ENCODE measurements around the gene PTGDS.

PTGDS gene

GRCh38 chr9:136961279-136962065 lies 15.8 kb upstream of the PTGDS start:
- Histone ChIP-seq H3K36me3 (ENCODE audit: insufficient read depth, low read length) (no peaks in the 10 kb centered on the region), H3K27ac (ENCODE audit: low read length) (no peak overlapping the region), H3K27me3 (ENCODE audit: insufficient read depth, low read length, poor library complexity) (peaks cover 8% of the 10 kb centered on the region)

GRCh38 chr9:136962163-136962562 lies 15.1 kb upstream of the PTGDS start:
- Histone ChIP-seq H3K79me2 (ENCODE audit: insufficient read depth, low read length) (no peaks in the 10 kb centered on the region), H3K27me3 (ENCODE audit: insufficient read depth, low read length, poor library complexity) (peaks cover 8% of the 10 kb centered on the region), H3K4me3 (ENCODE audit: low read depth in 1 of 2, low read length in 2 of 2) (no peak overlapping the region), H3K9ac (ENCODE audit: low read depth, low read length) (no peak overlapping the region), H3K4me1 (ENCODE audit: insufficient read depth, low read length) (peaks cover 9% of the 10 kb centered on the region), H3K36me3 (ENCODE audit: insufficient read depth, low read length) (no peaks in the 10 kb centered on the region), H3K4me2 (ENCODE audit: insufficient read depth, low read length) (no peak overlapping the region), H2AFZ (ENCODE audit: low read depth, low read length) (no peak overlapping the region), H3K27ac (ENCODE audit: low read length) (no peak overlapping the region), H4K20me1 (ENCODE audit: insufficient read depth, low read length) (no peaks in the 10 kb centered on the region), H3K9me3 (ENCODE audit: insufficient read depth, low read length, severe bottlenecking) (no peaks in the 10 kb centered on the region)
- TF ChIP-seq CTCF (IDR thresholded peaks at IDR 0.05; ENCODE audit: borderline replicate concordance, extremely low read depth, low read length, poor library complexity, severe bottlenecking) = no peak
- ATAC-seq (ENCODE audit: insufficient read depth, low read depth) (no peak), DNase-seq (no peak)

More at GRCh38 chr9:136961279-136962065, 15.8 kb upstream of the PTGDS start:
- no peak overlapping the region for H3K9ac ChIP-seq (ENCODE audit: low read depth, low read length)
- H4K20me1 ChIP-seq (ENCODE audit: insufficient read depth, low read length) = no peaks in the 10 kb centered on the region
- no peak for DNase-seq
- H3K4me3 ChIP-seq (ENCODE audit: low read depth in 1 of 2, low read length in 2 of 2) = no peak overlapping the region
- TF ChIP-seq EZH2 (IDR thresholded peaks at IDR 0.05; ENCODE audit: borderline replicate concordance, low read depth, low read length, severe bottlenecking) = no peak
- TF ChIP-seq CTCF (IDR thresholded peaks at IDR 0.05; ENCODE audit: borderline replicate concordance, extremely low read depth, low read length, poor library complexity, severe bottlenecking) = no peak
- no peak for ATAC-seq (ENCODE audit: insufficient read depth, low read depth)
- H3K4me1 ChIP-seq (ENCODE audit: insufficient read depth, low read length) = peaks cover 9% of the 10 kb centered on the region
- no peak overlapping the region for H3K4me2 ChIP-seq (ENCODE audit: insufficient read depth, low read length)
- H2AFZ ChIP-seq (ENCODE audit: low read depth, low read length) = no peak overlapping the region
- H3K79me2 ChIP-seq (ENCODE audit: insufficient read depth, low read length) = no peaks in the 10 kb centered on the region
- no peaks in the 10 kb centered on the region for H3K9me3 ChIP-seq (ENCODE audit: insufficient read depth, low read length, severe bottlenecking)

GRCh38 chr9:136962701-136963248 lies 14.5 kb upstream of the PTGDS start:
- H3K4me1 ChIP-seq (ENCODE audit: insufficient read depth, low read length) = peaks cover 9% of the 10 kb centered on the region
- DNase-seq = no peak
- ATAC-seq (ENCODE audit: insufficient read depth, low read depth) = no peak
- H3K79me2 ChIP-seq (ENCODE audit: insufficient read depth, low read length) = no peaks in the 10 kb centered on the region
- no peak overlapping the region for H3K27ac ChIP-seq (ENCODE audit: low read length)
- H3K36me3 ChIP-seq (ENCODE audit: insufficient read depth, low read length) = no peaks in the 10 kb centered on the region
- H3K27me3 ChIP-seq (ENCODE audit: insufficient read depth, low read length, poor library complexity) = peaks cover 8% of the 10 kb centered on the region
- no peak overlapping the region for H3K4me3 ChIP-seq (ENCODE audit: low read depth in 1 of 2, low read length in 2 of 2)
- no peak overlapping the region for H3K4me2 ChIP-seq (ENCODE audit: insufficient read depth, low read length)
- H4K20me1 ChIP-seq (ENCODE audit: insufficient read depth, low read length) = no peaks in the 10 kb centered on the region
- no peak overlapping the region for H2AFZ ChIP-seq (ENCODE audit: low read depth, low read length)
- TF ChIP-seq EZH2 (IDR thresholded peaks at IDR 0.05; ENCODE audit: borderline replicate concordance, low read depth, low read length, severe bottlenecking) = no peak
- no peak for TF ChIP-seq CTCF (IDR thresholded peaks at IDR 0.05; ENCODE audit: borderline replicate concordance, extremely low read depth, low read length, poor library complexity, severe bottlenecking)
- no peak overlapping the region for H3K9ac ChIP-seq (ENCODE audit: low read depth, low read length)
- no peaks in the 10 kb centered on the region for H3K9me3 ChIP-seq (ENCODE audit: insufficient read depth, low read length, severe bottlenecking)

All from DND-41 (cell line).